Smooth muscle cell (in vitro differentiated cells): ENCODE data around the gene UNC5C. TPM values are rescaled to one million over a fixed set of nuclear protein-coding genes. Genes with fewer than 3 reads are reported as not detected.

ENCODE experiments used
- DNase-seq: peaks from one replicate; lab custom pipeline; 2025; ENCODE audit not compliant: unreplicated experiment; lab: John Stamatoyannopoulos, UW
- H2AFZ ChIP-seq: fragments of 200-600 bp; sonication (generic); 2 replicates; pipeline ENCODE4 v1.6.0; 2016; ENCODE audit warnings: antibody characterized with exemption, low read depth, mild to moderate bottlenecking
- H3F3A ChIP-seq: fragments of 200-600 bp; sonication (generic); 2 replicates; pipeline ENCODE4 v1.6.0; 2017; ENCODE audit warnings: antibody characterized with exemption, low read depth
- H3K27ac ChIP-seq: fragments of 200-600 bp; sonication (generic); 2 replicates; pipeline ENCODE4 v1.5.1; 2016; ENCODE audit warnings: low read depth, mild to moderate bottlenecking
- H3K27me3 ChIP-seq: fragments of 200-600 bp; sonication (generic); 2 replicates; pipeline ENCODE4 v1.6.1; 2016; ENCODE audit warnings: low read depth, mild to moderate bottlenecking
- H3K36me3 ChIP-seq: fragments of 200-600 bp; sonication (generic); 2 replicates; pipeline ENCODE4 v1.5.1; 2016; ENCODE audit warnings: low read depth
- H3K4me1 ChIP-seq: fragments of 200-600 bp; sonication (generic); 2 replicates; pipeline ENCODE4 v1.5.1; 2016; ENCODE audit warnings: low read depth
- H3K4me2 ChIP-seq: fragments of 200-600 bp; sonication (generic); 2 replicates; pipeline ENCODE4 v1.6.0; 2016; ENCODE audit warnings: mild to moderate bottlenecking
- H3K4me3 ChIP-seq: fragments of 200-600 bp; sonication (generic); 2 replicates; pipeline ENCODE4 v1.5.1; 2016; ENCODE audit warnings: mild to moderate bottlenecking
- H3K79me2 ChIP-seq: fragments of 200-600 bp; sonication (generic); 2 replicates; pipeline ENCODE4 v1.6.0; 2016; ENCODE audit warnings: low read depth, mild to moderate bottlenecking
- H3K9ac ChIP-seq: fragments of 200-600 bp; sonication (generic); 2 replicates; pipeline ENCODE4 v1.6.0; 2016; ENCODE audit warnings: low read depth
- H3K9me3 ChIP-seq: fragments of 200-600 bp; sonication (generic); replicated peaks from 2 replicates; pipeline ENCODE4 v1.5.1; 2016; ENCODE audit warnings: low read depth
- H4K20me1 ChIP-seq: fragments of 200-600 bp; sonication (generic); 2 replicates; pipeline ENCODE4 v1.6.0; 2016; ENCODE audit warnings: low read depth
- CTCF ChIP-seq: fragments of 200-600 bp; sonication (generic); IDR thresholded peaks from 2 replicates; pipeline ENCODE4 v1.5.1; 2017; ENCODE audit warnings: borderline replicate concordance, mild to moderate bottlenecking, antibody characterized with exemption; ENCODE audit not compliant: insufficient read depth, poor library complexity, severe bottlenecking
- WGBS: methylation state at CpG from one replicate; pipeline ENCODE4 v1.1.7; 2016; ENCODE audit warnings: low lambda C conversion rate; 5-methylcytosine and 5-hydroxymethylcytosine counted together
- polyA plus RNA-seq: library from polyadenylated mRNA; unstranded; fragments of >200 nt; fragmentation: Nextera tagmentation; extraction: Ambion mirVana; gene quantifications from 2 replicates; pipeline ENCODE4 v1.2.1, GENCODE V29; 2016
- total RNA-seq: library from RNA; depleted of rRNA; stranded (reverse); fragments of >200 nt; gene quantifications from 2 replicates; pipeline ENCODE4 v1.2.3, GENCODE V29; 2014

Gene UNC5C
- total RNA-seq (15.6 and 15.7 TPM in 2 replicates), polyA plus RNA-seq (2.0 and 5.7 TPM in 2 replicates)

GRCh38 chr4:95548738-95549245 lies at the start of gene UNC5C:
TSS of gene UNC5C (minus strand) at chr4:95548973.
- Histone ChIP-seq H3K79me2 (peaks cover 64% of the 10 kb centered on the region), H3K9me3 (no peaks in the 10 kb centered on the region), H3K9ac (peak within 1 kb of the TSS; percentile 47), H3K27me3 (no peaks in the 10 kb centered on the region), H3K36me3 (no peaks in the 10 kb centered on the region), H3K27ac (peak within 1 kb of the TSS; percentile 61), H3F3A (peaks cover 21% of the 10 kb centered on the region), H3K4me1 (peaks cover 18% of the 10 kb centered on the region), H3K4me2 (peak within 1 kb of the TSS; percentile 86), H2AFZ (peak within 1 kb of the TSS; percentile 97), H4K20me1 (no peaks in the 10 kb centered on the region), H3K4me3 (peak within 1 kb of the TSS; percentile 90)
- TF ChIP-seq CTCF, result no peak
- WGBS, result under 1% methylated on average over 27 of the region's 37 CpGs
- no peak for DNase-seq

GRCh38 chr4:95596676-95597075 lies 47.9 kb upstream of the UNC5C start:
- no peak overlapping the region for H3K4me3 ChIP-seq
- no peaks in the 10 kb centered on the region for H3K36me3 ChIP-seq
- no peaks in the 10 kb centered on the region for H4K20me1 ChIP-seq
- H3K9me3 ChIP-seq, result no peaks in the 10 kb centered on the region
- TF ChIP-seq CTCF, result no peak
- no peak for DNase-seq
- 90% methylated on average over 7 of the region's 7 CpGs for WGBS
- H3K79me2 ChIP-seq, result no peaks in the 10 kb centered on the region
- H3K27me3 ChIP-seq, result no peaks in the 10 kb centered on the region
- no peaks in the 10 kb centered on the region for H3K4me1 ChIP-seq
- H3K9ac ChIP-seq, result no peak overlapping the region
- H3F3A ChIP-seq, result no peaks in the 10 kb centered on the region
- no peak overlapping the region for H2AFZ ChIP-seq
- no peak overlapping the region for H3K4me2 ChIP-seq
- no peak overlapping the region for H3K27ac ChIP-seq

- H3K36me3 ChIP-seq, result no peaks in the 10 kb centered on the region
- H3K79me2 ChIP-seq, result no peaks in the 10 kb centered on the region
- H2AFZ ChIP-seq, result no peak overlapping the region
- H3K9me3 ChIP-seq, result no peaks in the 10 kb centered on the region
- no peak overlapping the region for H3K4me3 ChIP-seq
- H3K27me3 ChIP-seq, result no peaks in the 10 kb centered on the region
- H4K20me1 ChIP-seq, result no peaks in the 10 kb centered on the region
- WGBS, result 92% methylated on average over 1 of the region's 1 CpG
- no peak for TF ChIP-seq CTCF
- no peak overlapping the region for H3K27ac ChIP-seq
- no peak overlapping the region for H3K9ac ChIP-seq
- no peak for DNase-seq
- H3K4me2 ChIP-seq, result no peak overlapping the region
- H3K4me1 ChIP-seq, result no peaks in the 10 kb centered on the region
- H3F3A ChIP-seq, result no peaks in the 10 kb centered on the region
Observed at GRCh38 chr4:95594629-95595028, 45.9 kb upstream of the UNC5C start.

- no peak for DNase-seq
- no peak overlapping the region for H3K27ac ChIP-seq
- 94% methylated on average over 1 of the region's 1 CpG for WGBS
- no peak for TF ChIP-seq CTCF
- H4K20me1 ChIP-seq, result no peaks in the 10 kb centered on the region
- H3K4me1 ChIP-seq, result no peaks in the 10 kb centered on the region
- no peaks in the 10 kb centered on the region for H3F3A ChIP-seq
- H3K36me3 ChIP-seq, result no peaks in the 10 kb centered on the region
- H3K4me3 ChIP-seq, result no peak overlapping the region
- no peaks in the 10 kb centered on the region for H3K27me3 ChIP-seq
- no peak overlapping the region for H3K4me2 ChIP-seq
- H2AFZ ChIP-seq, result no peak overlapping the region
- no peak overlapping the region for H3K9ac ChIP-seq
- no peaks in the 10 kb centered on the region for H3K9me3 ChIP-seq
- H3K79me2 ChIP-seq, result no peaks in the 10 kb centered on the region
Observed at GRCh38 chr4:95594013-95594412, 45.2 kb upstream of the UNC5C start.
